Measurements from ENCODE around the gene SUGCT. TPM values are rescaled to one million over a fixed set of nuclear protein-coding genes. Genes with fewer than 3 reads are reported as not detected.

SUGCT gene
- polyA plus RNA-seq, 1 of the 3 experiments (the other 2 are of a cell fraction) = 53.7 TPM

DNA sequence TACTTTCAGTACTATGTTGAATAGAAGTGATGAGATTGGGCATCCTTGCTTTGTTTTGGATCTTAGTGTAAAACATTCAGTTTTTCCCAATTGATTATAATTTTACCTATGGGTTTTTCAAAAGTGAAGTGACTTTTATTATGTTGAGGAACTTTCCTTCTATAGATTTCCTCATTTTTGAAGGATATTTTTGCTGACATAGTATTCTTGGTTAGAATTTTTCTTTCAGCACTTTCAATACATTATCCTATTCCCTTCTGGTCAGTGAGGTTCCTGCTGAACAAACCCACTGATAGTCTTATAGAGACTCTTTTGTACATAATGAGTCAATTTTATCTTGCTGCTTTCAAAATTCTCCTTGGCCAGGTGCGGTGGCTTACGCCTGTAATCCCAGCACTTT, 297.2 kb downstream of the SUGCT start (continued):
- no peak for TF ChIP-seq REST (IDR thresholded peaks at IDR 0.05; ENCODE audit: low read depth, low read length)
- TF ChIP-seq, protein P1, sequence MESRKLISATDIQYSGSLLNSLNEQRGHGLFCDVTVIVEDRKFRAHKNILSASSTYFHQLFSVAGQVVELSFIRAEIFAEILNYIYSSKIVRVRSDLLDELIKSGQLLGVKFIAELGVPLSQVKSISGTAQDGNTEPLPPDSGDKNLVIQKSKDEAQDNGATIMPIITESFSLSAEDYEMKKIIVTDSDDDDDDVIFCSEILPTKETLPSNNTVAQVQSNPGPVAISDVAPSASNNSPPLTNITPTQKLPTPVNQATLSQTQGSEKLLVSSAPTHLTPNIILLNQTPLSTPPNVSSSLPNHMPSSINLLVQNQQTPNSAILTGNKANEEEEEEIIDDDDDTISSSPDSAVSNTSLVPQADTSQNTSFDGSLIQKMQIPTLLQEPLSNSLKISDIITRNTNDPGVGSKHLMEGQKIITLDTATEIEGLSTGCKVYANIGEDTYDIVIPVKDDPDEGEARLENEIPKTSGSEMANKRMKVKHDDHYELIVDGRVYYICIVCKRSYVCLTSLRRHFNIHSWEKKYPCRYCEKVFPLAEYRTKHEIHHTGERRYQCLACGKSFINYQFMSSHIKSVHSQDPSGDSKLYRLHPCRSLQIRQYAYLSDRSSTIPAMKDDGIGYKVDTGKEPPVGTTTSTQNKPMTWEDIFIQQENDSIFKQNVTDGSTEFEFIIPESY (IDR thresholded peaks at IDR 0.05; ENCODE audit: borderline replicate concordance, low read depth) = no peak

DNA sequence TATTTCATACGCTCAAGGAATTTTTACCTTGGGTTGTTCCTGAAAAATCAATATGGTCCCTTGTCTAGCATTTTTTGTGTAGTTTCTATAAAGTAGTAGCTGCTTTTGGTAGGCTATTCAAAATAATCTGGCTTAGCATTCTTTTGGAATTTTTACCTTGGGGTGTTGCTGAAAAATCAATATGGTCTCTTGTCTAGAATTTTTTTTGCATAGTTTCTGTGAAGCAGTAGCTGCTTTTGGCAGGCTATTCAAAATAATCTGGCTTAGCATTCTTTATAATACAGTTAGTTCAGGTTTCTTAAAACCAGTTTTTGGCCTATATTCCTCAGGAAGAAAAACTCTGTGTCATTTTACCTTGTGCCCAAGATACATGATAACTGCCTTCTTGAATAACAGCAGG, 301.9 kb downstream of the SUGCT start:
- H3K4me3 ChIP-seq (ENCODE audit: low read depth in 2 of 2, low read length in 1 of 2) = no peak overlapping the region
- no peaks in the 10 kb centered on the region for H4K20me1 ChIP-seq (ENCODE audit: insufficient read depth)
- H3K9me3 ChIP-seq = peaks cover 16% of the 10 kb centered on the region; the same call in 1 of the 2 replicates
- peak overlapping the region; percentile 36 for H3K9ac ChIP-seq
- H3K4me1 ChIP-seq (ENCODE audit: control insufficient read depth in 1 of 2, insufficient read depth in 2 of 2, low read depth in 1 of 2, low read length in 1 of 2) = peaks cover 0 to 18% of the 10 kb centered on the region in 2 experiments
- peak overlapping the region; percentile 4; the same call in 1 of the 2 replicates for H3K4me2 ChIP-seq
- H2AFZ ChIP-seq (ENCODE audit: low read depth) = no peak overlapping the region
- WGBS (ENCODE audit: low lambda C conversion rate) = 95% methylated on average over 1 of the region's 1 CpG
- POLR2A ChIA-PET = no interaction called here
- peaks cover 0 to 11% of the 10 kb centered on the region in 2 experiments for H3K36me3 ChIP-seq (replicated peaks in 1 of 2; ENCODE audit: control insufficient read depth in 1 of 2, insufficient read depth in 2 of 2, low read length in 1 of 2)
- H3K9me2 ChIP-seq = no peaks in the 10 kb centered on the region
- H3F3A ChIP-seq (replicated peaks; ENCODE audit: insufficient read depth) = peaks cover 22% of the 10 kb centered on the region
- TF ChIP-seq FOSL2 (IDR thresholded peaks at IDR 0.05; ENCODE audit: borderline replicate concordance, low read depth) (no peak), TEAD4 (IDR thresholded peaks at IDR 0.05; ENCODE audit: borderline replicate concordance, insufficient read depth) (no peak), MAX (IDR thresholded peaks at IDR 0.05; ENCODE audit: low read depth) (no peak), CHD2 (IDR thresholded peaks at IDR 0.05; ENCODE audit: low read length, partially characterized antibody) (no peak), GABPA (IDR thresholded peaks at IDR 0.05; ENCODE audit: low read depth) (no peak), SMC3 (IDR thresholded peaks at IDR 0.05; ENCODE audit: low read depth, low read length) (no peak), TCF12 (IDR thresholded peaks at IDR 0.05) (no peak)
- H3K27me3 ChIP-seq (ENCODE audit: insufficient read depth) = no peaks in the 10 kb centered on the region
- DNase-seq = no peak
- peak overlapping the region; percentile 90 to 94 for H3K27ac ChIP-seq (ENCODE audit: low read depth in 2 of 2, low read length in 1 of 2)
- CTCF ChIA-PET = interaction anchor here (0.6 kb wide), 1 partner anchor 80 kb away, joined by 4 read pairs; no protein-coding TSS in a partner anchor
- H3K79me2 ChIP-seq (ENCODE audit: insufficient read depth) = no peaks in the 10 kb centered on the region

All from SK-N-SH (cell line).